HL-60 (cell line): ENCODE results near the gene EGFL7.

Experiments
- DNase-seq, 2 experiments: peaks; one replicate each; pipeline ENCODE4 v3.0.0-alpha.2; 2010 to 2020; ENCODE audit warnings: low read depth in 1 of 2, low spot score in 1 of 2
- H3K27ac ChIP-seq: fragments of 250-450 bp; sonication (Bioruptor Pico); replicated peaks from 2 replicates; pipeline ENCODE4 v1.5.1; 2020; ENCODE audit warnings: mild to moderate bottlenecking, moderate library complexity
- H3K27me3 ChIP-seq: fragments of 250-450 bp; sonication (Bioruptor Pico); 2 replicates; pipeline ENCODE4 v1.5.1; 2021; ENCODE audit warnings: mild to moderate bottlenecking, moderate library complexity; ENCODE audit not compliant: insufficient read depth, poor library complexity, severe bottlenecking
- H3K4me3 ChIP-seq: replicated peaks from 2 replicates; pipeline ENCODE4 v1.5.1; 2011; ENCODE audit warnings: mild to moderate bottlenecking, control low read depth, low read length; ENCODE audit not compliant: insufficient read depth
- GABPA ChIP-seq: IDR thresholded peaks from 2 replicates; pipeline ENCODE4 v1.6.1; 2012; ENCODE audit warnings: low read depth
- POLR2AphosphoS5 ChIP-seq: IDR thresholded peaks from 2 replicates; pipeline ENCODE4 v1.6.1; 2012; ENCODE audit warnings: low read depth
- SPI1 ChIP-seq: IDR thresholded peaks from 2 replicates; pipeline ENCODE4 v1.6.1; 2012; ENCODE audit warnings: low read depth, mild to moderate bottlenecking, borderline replicate concordance
- TF ChIP-seq, protein P1 (sequence below): IDR thresholded peaks from 2 replicates; pipeline ENCODE4 v1.6.1; 2012; ENCODE audit warnings: low read depth; ENCODE audit not compliant: insufficient replicate concordance
- TF ChIP-seq, protein P2 (sequence below): IDR thresholded peaks from one replicate; pipeline ENCODE4 v1.5.1; 2011; ENCODE audit warnings: low read length, control low read depth, inconsistent platforms; ENCODE audit not compliant: insufficient read depth

EGFL7 gene

DNA sequence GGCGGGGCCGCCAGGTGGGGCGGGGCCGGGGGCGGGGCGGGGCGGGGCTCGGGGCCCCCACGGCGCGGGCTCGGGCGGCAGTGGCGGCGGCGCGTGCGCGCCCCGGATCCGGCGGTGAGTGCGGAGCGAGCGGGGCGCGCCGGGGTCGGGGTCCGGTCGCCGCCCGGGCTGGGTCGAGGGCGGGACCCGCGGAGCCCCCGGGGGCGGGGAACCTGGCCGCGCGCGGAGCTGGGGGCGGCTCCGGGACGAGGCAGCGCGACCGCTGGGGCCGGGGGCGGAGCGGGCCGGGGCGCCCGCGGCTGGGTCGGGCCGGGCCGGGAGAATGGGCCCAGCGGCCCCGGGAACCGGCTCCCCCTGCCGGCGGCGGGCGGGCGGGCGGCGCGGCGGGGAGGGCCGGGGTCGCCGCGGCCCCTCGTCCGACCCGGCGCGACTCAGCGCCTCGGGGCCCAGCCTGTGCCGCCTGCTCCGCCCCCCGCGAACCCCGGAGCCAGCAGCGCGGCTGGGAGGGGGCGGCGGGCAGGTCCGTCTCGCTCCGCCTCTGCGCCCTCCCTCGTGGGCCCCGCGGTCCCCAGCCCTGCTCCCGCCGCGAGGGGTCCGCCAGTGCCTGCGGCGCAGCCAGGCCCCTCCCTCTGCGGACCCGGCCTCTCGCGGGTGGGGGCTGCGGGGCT is 3.1 kb downstream of the EGFL7 start:
- no peak for DNase-seq
- TF ChIP-seq GABPA: no peak
- no peak for TF ChIP-seq POLR2AphosphoS5
- TF ChIP-seq, protein P1, sequence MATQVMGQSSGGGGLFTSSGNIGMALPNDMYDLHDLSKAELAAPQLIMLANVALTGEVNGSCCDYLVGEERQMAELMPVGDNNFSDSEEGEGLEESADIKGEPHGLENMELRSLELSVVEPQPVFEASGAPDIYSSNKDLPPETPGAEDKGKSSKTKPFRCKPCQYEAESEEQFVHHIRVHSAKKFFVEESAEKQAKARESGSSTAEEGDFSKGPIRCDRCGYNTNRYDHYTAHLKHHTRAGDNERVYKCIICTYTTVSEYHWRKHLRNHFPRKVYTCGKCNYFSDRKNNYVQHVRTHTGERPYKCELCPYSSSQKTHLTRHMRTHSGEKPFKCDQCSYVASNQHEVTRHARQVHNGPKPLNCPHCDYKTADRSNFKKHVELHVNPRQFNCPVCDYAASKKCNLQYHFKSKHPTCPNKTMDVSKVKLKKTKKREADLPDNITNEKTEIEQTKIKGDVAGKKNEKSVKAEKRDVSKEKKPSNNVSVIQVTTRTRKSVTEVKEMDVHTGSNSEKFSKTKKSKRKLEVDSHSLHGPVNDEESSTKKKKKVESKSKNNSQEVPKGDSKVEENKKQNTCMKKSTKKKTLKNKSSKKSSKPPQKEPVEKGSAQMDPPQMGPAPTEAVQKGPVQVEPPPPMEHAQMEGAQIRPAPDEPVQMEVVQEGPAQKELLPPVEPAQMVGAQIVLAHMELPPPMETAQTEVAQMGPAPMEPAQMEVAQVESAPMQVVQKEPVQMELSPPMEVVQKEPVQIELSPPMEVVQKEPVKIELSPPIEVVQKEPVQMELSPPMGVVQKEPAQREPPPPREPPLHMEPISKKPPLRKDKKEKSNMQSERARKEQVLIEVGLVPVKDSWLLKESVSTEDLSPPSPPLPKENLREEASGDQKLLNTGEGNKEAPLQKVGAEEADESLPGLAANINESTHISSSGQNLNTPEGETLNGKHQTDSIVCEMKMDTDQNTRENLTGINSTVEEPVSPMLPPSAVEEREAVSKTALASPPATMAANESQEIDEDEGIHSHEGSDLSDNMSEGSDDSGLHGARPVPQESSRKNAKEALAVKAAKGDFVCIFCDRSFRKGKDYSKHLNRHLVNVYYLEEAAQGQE: no peak
- no peak for TF ChIP-seq SPI1
- TF ChIP-seq, protein P2, sequence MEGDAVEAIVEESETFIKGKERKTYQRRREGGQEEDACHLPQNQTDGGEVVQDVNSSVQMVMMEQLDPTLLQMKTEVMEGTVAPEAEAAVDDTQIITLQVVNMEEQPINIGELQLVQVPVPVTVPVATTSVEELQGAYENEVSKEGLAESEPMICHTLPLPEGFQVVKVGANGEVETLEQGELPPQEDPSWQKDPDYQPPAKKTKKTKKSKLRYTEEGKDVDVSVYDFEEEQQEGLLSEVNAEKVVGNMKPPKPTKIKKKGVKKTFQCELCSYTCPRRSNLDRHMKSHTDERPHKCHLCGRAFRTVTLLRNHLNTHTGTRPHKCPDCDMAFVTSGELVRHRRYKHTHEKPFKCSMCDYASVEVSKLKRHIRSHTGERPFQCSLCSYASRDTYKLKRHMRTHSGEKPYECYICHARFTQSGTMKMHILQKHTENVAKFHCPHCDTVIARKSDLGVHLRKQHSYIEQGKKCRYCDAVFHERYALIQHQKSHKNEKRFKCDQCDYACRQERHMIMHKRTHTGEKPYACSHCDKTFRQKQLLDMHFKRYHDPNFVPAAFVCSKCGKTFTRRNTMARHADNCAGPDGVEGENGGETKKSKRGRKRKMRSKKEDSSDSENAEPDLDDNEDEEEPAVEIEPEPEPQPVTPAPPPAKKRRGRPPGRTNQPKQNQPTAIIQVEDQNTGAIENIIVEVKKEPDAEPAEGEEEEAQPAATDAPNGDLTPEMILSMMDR: no peak
- Histone ChIP-seq H3K27ac (no peak overlapping the region), H3K4me3 (peak overlapping the region; percentile 16), H3K27me3 (peaks cover 34% of the 10 kb centered on the region)

DNA sequence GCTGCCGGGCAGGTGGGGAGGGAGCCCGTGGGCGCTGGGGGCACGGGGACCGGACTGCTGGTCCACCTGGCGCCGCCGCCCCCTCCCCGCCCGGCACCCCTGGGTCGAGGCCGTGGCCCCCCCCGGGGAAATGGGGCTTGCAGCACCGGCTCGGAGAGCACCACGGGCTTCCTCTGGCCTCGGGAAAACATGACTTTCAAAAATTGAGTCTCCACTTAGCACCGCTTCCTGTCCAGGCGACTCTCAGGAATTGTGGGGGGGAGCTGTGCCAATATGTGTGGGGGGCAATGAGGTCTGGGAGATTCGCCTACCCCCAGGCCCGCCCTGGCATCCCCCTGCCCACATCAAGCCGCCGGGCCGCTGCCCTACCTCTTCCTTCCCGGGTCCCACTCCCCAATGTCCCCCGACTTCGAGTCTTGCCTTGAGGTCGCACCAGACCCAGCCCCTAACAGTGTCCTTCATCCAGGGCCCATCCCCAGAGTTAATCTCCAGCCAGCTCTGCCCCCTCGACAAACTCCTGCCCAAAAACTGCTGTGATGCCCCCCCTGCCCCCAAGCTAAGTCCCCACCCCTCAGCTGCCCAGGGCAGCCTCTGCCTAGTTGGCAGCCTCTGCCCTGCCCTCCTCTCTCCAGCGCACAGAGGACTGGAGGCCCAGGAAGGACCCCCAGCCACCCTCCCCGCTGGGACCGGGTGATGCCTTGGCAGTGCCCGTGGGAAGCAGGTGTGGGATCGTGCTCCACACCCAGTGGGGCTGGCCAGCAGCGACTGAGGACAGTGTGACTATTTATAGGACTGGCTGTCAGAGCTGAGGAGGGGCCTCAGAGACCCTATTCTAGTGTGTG is 3.9 kb downstream of the EGFL7 start:
- TF ChIP-seq, protein P1: no peak
- TF ChIP-seq, protein P2: no peak
- TF ChIP-seq GABPA (no peak), SPI1 (no peak), POLR2AphosphoS5 (no peak)
- no peak overlapping the region for H3K27ac ChIP-seq

DNA sequence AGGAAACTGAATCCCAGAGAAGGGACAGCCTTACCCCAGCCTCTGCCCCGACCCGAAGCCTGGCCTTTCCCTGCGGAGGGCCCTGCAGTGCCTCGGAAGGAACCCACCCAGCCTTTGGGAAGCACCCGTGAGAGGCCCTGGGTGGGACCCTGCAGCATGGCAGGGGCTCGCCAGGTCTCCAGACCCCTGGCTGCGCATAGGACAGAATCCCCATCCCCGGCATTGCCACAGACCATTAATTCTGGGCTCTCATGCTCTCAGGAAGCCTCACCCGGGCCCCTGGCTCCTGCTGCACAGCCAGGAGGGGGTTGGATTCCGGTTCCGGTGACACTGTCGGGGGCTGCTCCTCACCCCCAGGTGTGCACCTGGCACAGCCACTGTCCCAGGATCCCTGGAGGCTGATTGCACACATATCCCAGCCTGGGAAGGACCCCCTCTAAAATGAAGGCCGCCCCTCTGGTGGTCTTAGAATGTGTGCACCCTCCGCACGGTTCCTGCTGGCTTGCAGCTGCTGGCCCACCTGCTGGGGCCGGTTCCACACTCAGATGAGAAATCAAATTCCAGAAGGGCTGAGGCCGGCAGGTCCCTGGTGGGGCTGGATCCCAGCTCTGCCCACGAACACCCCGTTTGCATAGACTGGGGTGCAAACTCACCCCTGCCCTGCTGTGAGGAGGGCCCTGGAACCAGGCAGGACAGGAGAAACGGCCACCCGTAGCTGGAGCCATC is 4.7 kb downstream of the EGFL7 start:
- Histone ChIP-seq H3K27me3 (peaks cover 34% of the 10 kb centered on the region), H3K27ac (no peak overlapping the region), H3K4me3 (no peak overlapping the region)
- DNase-seq: no peak
- TF ChIP-seq SPI1: no peak
- no peak for TF ChIP-seq GABPA
- TF ChIP-seq, protein P2: no peak
- TF ChIP-seq POLR2AphosphoS5: no peak
- TF ChIP-seq, protein P1: no peak

More for the DNA sequence above, 3.9 kb downstream of the EGFL7 start:
- Histone ChIP-seq H3K4me3 (peak overlapping the region; percentile 16; the same call in 1 of the 2 replicates), H3K27me3 (peaks cover 34% of the 10 kb centered on the region)
- DNase-seq: no peak
